DMS153 treated with DMSO at 0.1 percent for 48 hours (cell line): ENCODE results near the gene RPL6.

Experiments used
- DNase-seq: peaks from one replicate; lab custom pipeline; 2025; ENCODE audit not compliant: unreplicated experiment; lab: John Stamatoyannopoulos, UW

Gene RPL6

DNA sequence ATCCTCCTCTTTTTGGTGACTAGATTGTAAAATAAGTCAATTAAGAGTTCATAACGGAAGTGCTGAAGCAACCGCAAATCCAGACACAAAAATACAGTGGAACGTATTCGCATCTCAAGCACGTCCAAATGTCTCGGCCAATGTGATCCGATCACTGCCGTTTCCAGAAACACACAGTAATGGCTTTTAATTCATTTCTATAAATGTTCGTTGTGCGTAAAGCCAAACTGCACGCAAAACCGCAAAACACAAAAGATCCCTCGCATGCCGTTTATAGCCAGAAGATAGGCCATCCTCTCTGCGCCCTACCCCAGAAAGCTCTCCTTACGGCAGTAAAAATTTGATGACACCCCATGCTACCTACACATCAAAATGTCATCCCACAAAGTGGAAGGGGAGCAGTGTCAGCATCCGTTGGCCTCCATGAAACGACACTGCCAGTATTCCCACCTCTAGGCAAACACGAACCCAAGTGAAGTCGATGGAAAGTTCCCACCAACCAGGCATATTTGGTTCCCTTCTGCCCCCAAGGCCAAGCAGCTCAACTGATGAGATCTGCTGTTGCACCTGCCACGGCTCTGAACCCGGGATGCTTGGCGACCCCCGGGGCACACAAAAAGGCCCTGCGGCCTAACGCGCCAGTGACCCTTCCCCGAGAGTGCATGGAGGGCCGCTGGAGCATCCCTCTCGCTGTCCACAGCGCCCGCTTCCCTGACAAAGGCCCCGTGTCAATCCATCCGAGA is 28.6 kb downstream of the RPL6 start:
- DNase-seq, result no peak

DNA sequence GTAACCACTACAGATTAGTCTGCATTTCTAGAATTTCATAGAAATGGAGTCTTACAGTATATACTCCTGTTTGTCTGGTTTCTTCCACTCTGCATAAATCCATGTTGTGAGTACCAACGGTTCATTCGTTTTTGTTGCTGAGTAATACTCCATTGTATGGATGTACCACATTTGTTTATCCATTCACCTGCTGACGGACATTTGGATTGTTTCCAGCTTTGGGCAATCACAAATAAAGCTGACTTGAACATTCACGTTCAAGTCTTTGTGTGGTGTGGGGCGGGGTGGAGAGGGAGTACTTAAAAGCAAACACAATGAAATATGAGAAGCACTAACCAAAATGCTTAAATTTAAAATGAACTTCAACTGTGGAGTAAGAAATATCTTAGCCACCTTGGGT is 34.3 kb downstream of the RPL6 start:
- no peak for DNase-seq

GRCh38 chr12:112374166-112374740 is 35.2 kb downstream of the RPL6 start:
- no peak for DNase-seq

DNA sequence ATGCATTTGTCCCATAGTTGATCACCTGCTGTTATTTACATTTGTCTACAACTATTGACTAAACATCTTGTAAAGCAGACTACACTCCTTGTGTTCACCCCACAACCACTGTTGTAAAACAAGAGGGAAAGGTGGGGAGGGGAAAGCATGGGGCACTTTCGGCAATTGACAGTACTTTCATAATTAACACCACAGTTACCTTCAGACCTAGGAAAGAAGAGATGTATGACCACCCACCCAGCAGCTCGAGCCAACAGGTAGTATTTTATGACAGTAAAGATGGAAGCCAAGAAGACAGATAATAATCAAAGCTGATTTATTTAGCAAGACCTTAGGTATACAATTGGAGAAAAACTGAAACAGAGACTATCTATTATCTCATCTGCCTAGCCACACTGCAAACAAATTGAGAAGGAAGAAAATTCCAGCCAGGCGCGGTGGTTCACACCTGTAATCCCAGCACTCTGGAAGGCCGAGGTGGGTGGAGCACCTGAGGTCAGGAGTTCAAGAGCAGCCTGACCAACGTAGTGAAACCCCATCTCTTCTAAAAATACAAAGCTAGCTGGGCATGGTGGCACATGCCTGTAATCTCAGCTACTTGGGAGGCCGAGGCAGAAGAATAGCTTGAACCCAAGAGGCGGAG is 38.4 kb downstream of the RPL6 start:
- DNase-seq, result no peak

GRCh38 chr12:112370199-112370598 is 39.2 kb downstream of the RPL6 start:
- DNase-seq, result no peak

DNA sequence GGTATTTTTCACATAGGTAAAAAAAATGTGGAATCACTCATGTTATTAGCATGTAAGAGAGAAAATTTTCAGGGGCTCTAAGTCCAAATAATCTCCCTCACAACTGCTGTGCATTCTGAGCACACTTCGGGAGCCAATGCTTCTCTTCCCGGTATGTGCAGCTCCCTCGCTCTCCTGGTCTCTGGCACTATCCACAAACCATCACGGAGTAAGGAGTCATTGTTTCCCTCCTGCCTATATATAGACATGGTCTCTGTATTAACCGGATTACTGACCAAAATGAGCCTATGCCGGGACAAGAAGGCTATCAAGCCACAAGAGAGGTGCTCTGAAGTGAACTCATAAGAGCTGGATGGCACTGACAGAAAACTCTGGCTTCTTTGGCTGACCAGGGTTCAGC is 40.5 kb downstream of the RPL6 start:
- DNase-seq, result no peak

DNA sequence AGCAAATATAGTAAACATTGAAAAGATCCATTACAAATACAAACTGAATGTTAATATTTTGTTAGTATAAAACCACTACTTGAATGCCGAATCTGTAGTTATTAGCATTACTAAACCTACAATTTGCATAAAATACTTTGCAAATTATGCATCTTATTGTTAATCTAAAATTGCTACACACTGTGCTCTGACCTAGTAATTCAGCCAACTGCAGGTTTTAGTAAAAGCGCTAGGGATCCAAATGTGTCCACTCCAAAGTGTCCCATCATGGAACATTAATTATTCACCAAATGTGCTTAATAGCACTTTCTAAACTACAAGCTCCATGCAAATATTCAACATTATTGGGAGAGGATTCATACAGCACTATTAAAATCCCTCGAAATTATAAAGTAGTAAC is 41.4 kb downstream of the RPL6 start:
- no peak for DNase-seq

DNA sequence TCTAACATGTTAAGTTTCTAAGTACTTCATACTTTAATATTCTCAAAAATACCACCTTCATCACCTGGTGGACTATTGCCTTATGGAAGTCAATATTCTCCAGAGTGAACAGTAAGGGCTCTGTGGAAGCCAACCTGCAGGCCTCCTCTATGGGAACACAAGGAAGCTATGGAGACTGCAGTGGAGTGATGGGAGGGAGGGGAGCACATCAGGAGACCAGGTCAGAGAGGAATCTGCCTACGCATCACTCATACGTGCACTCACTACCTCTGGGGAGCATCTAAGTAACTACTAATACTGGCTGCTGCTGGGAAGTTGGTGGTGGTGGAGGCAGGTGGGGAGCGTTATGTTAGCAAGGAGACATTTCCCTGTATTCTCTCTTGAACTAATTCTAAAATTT is 47.1 kb downstream of the RPL6 start:
- DNase-seq, result no peak

GRCh38 chr12:112361271-112361670 is 48.1 kb downstream of the RPL6 start:
- DNase-seq, result no peak

GRCh38 chr12:112359290-112359689 is 50.1 kb downstream of the RPL6 start:
- no peak for DNase-seq

- no peak for DNase-seq
Observed at GRCh38 chr12:112357214-112357613, 52.2 kb downstream of the RPL6 start.
